KOPT-K1 (cell line): ENCODE data around the gene SNAP47.
A peak's percentile ranks its signal among the peaks of the same experiment; 100 is the strongest.

ENCODE experiments used
- H3K27ac ChIP-seq: fragments of 200-600 bp; sonication (generic); 2 replicates; pipeline ENCODE4 v1.5.1; 2016; ENCODE audit warnings: antibody characterized with exemption, mild to moderate bottlenecking, low read depth, low read length; ENCODE audit not compliant: poor library complexity, severe bottlenecking
- H3K36me3 ChIP-seq: fragments of 200-600 bp; sonication (generic); 2 replicates; pipeline ENCODE4 v1.5.1; 2017; ENCODE audit warnings: antibody characterized with exemption, mild to moderate bottlenecking, low read length, moderate library complexity; ENCODE audit not compliant: insufficient read depth
- H3K9me3 ChIP-seq: fragments of 200-600 bp; sonication (generic); 2 replicates; pipeline ENCODE4 v1.5.1; 2017; ENCODE audit warnings: antibody characterized with exemption, low read length, mild to moderate bottlenecking; ENCODE audit not compliant: insufficient read depth, poor library complexity, severe bottlenecking

The SNAP47 gene

DNA sequence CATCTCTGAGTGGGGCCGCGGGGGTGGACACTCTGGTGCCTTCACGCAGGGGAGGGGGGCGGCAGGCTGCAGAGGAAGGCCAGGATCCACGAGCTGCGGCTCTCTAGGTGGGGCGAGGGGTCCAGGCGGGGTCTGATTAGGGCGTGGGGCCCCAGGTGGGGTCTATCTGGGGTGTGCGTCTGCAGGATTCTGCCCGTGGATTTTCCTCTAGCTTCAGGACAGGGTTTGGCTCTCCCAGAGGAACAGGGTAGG lies 6.4 kb upstream of the SNAP47 start:
- Histone ChIP-seq H3K27ac (no peak overlapping the region), H3K36me3 (peaks cover 33% of the 10 kb centered on the region), H3K9me3 (no peaks in the 10 kb centered on the region)

DNA sequence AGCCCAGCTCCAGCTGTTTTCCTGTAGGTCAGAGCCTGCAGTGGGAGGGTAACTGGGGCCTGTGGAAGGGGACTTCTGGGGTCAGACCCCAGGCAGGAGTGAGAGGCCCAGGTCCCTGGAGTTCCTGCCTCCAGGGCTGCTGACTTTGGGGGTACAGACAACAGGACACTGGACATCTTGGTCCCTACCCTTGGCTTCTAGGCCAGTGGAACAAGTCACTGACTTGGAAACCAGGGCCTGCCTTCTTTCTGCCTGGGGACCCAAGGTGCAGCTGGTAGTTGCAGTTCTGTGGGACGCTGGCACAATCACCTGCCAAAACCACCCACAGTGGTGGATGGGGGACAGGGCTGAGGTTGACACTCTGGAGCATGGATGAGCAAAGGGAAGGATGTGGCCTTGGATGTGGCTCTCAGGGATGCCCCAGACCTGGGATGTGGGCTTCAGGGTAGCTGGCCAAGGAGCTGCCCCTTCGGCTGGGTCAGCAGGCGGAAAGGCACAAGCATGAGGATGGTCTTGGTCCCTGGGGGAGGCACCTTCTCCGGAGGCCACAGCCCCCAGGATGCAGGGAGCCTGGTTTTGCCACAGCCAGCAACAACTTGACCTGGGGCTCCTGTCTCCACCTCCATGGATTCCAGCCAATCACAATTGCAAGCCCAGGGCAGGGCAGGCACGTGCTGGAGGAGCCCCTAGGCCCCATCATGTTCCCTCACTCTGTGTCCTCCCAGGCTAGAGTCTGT lies 5.9 kb upstream of the SNAP47 start:
- H3K27ac ChIP-seq = no peak overlapping the region
- peaks cover 34% of the 10 kb centered on the region for H3K36me3 ChIP-seq
- H3K9me3 ChIP-seq = no peaks in the 10 kb centered on the region

- peaks cover 34% of the 10 kb centered on the region for H3K36me3 ChIP-seq
- H3K9me3 ChIP-seq = no peaks in the 10 kb centered on the region
- no peak overlapping the region for H3K27ac ChIP-seq
Observed at GRCh38 chr1:227729881-227730629, 5.2 kb upstream of the SNAP47 start.

DNA sequence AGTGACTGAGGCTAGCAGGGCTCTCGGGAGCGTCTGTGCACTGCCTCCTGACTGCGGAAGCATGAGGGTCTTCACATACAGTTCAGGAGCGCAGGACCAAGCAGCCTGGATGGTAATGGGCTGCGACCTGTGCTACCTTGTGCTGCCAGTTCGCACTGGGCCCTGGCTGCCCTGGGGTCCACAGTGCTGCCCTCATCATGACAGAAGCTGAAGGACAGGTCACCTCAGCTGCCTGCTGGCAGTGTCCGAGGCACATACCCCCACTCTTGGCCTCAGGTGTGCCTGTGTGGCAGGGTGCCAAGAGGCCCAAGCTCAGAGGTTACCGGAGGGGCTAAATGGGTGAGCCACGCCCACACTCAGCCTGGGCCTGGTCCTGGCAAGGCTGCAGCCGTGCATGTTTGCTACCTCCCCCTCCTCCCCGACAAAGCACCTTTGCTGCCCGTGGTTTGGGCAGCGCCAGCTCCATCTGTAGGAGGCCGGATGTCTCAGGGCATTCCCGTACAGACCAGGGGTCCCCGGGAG lies 4.5 kb upstream of the SNAP47 start:
- peaks cover 34% of the 10 kb centered on the region for H3K36me3 ChIP-seq
- no peak overlapping the region for H3K27ac ChIP-seq
- no peaks in the 10 kb centered on the region for H3K9me3 ChIP-seq

DNA sequence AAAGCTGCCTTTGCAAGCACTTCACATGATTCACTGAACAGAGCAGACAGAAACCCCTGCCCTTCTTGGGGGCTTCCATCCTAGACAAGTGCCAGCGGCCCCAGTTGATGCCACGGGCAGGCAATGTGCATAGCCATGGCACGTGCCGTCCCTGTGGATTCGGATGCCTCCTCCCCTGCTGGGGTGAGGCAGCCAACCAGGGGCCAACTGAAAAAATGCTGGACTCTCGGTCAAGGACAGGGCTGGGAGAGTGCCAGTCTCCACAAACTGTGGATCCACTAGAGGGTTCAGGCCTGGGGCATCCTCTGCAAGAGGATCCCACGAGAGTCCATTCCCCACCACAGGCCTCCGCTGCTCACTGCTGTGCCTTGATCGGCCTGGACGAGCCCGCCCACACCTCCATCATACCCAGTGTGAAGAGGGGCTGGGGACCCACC lies 4.0 kb upstream of the SNAP47 start:
- no peak overlapping the region for H3K27ac ChIP-seq
- peaks cover 34% of the 10 kb centered on the region for H3K36me3 ChIP-seq
- no peaks in the 10 kb centered on the region for H3K9me3 ChIP-seq

DNA sequence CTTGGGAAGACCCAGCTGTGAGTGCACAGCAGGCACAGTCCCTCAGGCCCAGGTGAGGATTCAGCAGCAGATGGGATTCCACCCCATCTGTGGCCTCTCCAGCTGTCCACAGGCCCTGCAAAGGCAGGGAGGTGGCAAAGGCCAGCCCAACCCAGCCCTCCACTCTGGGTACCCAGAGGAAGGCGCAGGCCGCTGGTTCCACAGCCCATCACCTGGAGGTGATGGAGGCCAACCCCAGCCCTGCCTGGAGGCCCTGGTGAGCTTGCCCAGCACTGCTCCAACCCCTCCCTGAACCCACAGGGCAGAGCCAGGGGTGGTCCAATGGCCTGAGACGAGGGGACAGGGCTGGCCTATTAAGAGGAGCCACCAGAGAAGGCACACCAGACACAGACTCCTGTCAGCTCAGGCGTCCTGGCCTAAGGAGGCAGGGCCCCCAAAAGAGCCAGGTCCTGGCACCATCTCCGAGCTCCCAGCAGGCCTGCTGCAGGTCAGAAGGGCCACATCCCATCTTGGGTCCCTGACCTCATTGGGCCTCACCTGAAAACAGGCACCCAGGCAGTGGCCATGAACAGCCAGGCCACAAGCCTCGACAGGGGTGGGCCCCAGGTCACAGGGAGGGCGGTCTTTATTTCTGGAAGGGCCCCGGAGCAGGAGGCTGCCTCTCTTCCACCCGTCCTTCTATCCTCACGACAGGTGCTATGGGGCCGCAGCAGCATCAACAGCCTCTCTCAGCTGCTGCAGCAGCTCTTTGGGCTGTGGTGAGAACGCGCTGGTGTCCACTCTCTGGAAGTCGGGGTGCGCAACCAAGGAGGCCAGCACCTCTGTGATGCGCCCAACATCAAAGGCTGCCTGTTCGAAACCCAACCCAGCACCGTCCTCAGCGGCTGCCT lies 3.3 kb upstream of the SNAP47 start:
- peaks cover 34% of the 10 kb centered on the region for H3K36me3 ChIP-seq
- no peak overlapping the region for H3K27ac ChIP-seq
- no peaks in the 10 kb centered on the region for H3K9me3 ChIP-seq

- Histone ChIP-seq H3K36me3 (peaks cover 34% of the 10 kb centered on the region), H3K9me3 (no peaks in the 10 kb centered on the region), H3K27ac (no peak overlapping the region)
Observed at GRCh38 chr1:227732586-227733308, 2.5 kb upstream of the SNAP47 start.

- Histone ChIP-seq H3K9me3 (no peaks in the 10 kb centered on the region), H3K36me3 (peaks cover 34% of the 10 kb centered on the region), H3K27ac (no peak overlapping the region)
Observed at GRCh38 chr1:227733309-227733705, 1.9 kb upstream of the SNAP47 start.

DNA sequence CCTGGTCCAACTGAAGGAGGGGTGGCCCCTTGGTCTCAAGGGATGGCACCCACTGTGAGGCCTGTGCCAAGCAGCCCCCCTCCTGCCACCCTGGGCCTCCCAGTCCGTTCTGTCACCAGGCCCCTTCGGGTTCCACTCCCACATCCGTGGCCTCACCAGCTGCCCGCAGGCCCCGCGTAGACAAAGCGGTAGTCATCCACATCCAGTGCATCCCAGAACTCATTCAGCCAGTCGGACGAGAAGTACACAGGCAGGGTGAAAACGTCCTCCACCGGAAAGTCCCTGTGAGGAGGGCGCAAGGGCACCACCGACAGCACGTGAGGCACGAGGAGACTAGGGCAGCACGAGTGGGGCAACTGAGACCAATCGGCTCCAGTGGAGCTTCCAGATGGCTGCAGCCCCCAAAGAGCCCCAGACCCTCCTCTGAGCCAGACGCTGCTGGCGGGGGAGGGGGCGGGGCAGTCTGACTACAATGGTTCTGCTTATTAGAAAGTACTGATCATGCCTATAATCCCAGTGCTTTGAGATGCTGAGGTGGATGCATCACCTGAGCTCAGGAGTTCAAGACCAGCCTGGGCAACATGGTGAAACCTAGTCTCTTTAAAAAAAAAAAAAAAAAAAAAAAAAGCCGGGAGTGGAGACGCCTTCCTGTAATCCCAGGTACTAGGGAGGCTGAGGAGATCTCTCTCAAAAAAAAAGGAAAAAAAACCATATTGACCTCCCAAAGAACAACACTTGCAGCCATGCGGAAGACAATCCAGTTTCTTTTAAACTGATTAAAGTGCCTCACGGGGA lies 1.3 kb upstream of the SNAP47 start:
- Histone ChIP-seq H3K27ac (peak overlapping the region; percentile 73), H3K36me3 (peaks cover 34% of the 10 kb centered on the region), H3K9me3 (no peaks in the 10 kb centered on the region)

- peak overlapping the region; percentile 73 for H3K27ac ChIP-seq
Observed at GRCh38 chr1:227734546-227734855, 734 bp upstream of the SNAP47 start.

GRCh38 chr1:227735539-227736285 lies 477 bp downstream of the SNAP47 start:
- H3K9me3 ChIP-seq = no peaks in the 10 kb centered on the region
- H3K27ac ChIP-seq = peak overlapping the region; percentile 73
- H3K36me3 ChIP-seq = peaks cover 42% of the 10 kb centered on the region

More at GRCh38 chr1:227734546-227734855, 734 bp upstream of the SNAP47 start:
- H3K9me3 ChIP-seq = no peaks in the 10 kb centered on the region
- H3K36me3 ChIP-seq = peaks cover 34% of the 10 kb centered on the region

GRCh38 chr1:227736814-227737432 lies 1.7 kb downstream of the SNAP47 start:
- Histone ChIP-seq H3K9me3 (no peaks in the 10 kb centered on the region), H3K27ac (no peak overlapping the region), H3K36me3 (peaks cover 30% of the 10 kb centered on the region)

DNA sequence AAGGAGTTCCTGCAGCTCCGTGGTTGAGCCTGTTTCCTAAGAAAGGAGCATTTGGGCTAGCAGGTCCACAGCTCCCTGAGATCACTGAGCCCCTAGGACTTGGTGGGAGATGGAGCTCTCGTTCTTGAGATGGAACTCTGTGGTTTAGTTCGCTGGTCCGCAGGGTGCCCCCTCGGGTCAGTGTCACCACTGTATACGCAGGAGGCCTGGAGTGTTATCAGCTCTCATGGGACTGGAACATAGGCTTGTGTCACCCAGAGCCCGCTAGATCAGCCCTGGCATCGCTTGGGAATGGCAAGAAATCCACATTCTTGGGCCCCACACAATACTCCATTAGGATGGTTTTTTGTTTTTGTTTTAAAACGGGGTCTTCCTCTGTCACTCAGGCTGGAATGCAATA lies 3.6 kb downstream of the SNAP47 start:
- H3K9me3 ChIP-seq = no peaks in the 10 kb centered on the region
- no peak overlapping the region for H3K27ac ChIP-seq

More for the DNA sequence above, 3.6 kb downstream of the SNAP47 start:
- peaks cover 11% of the 10 kb centered on the region; the same call in 1 of the 2 replicates for H3K36me3 ChIP-seq
